ENCODE data around the gene IQUB.
"Not testable (repeated sequence)": the region's sequence is repeated elsewhere in the genome, so short reads cannot be mapped to it uniquely, and the experiment has no call there.

DNA sequence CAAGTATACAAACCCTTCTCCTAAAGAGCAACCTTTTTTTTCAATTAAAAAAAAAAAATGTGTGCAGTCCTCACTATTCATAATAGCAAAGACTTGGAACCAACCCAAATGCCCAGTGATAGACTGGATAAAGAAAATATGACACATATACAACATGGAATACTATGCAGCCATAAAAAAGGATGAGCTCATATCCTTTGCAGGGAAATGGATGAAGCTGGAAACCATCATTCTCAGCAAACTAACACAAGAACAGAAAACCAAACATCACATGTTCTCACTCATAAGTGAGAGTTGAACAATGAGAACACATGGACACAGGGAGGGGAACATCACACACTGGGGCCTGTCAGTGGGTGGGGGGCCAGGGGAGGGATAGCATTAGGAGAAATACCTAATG lies 17.7 kb upstream of the IQUB start:
- TF ChIP-seq, protein P1, sequence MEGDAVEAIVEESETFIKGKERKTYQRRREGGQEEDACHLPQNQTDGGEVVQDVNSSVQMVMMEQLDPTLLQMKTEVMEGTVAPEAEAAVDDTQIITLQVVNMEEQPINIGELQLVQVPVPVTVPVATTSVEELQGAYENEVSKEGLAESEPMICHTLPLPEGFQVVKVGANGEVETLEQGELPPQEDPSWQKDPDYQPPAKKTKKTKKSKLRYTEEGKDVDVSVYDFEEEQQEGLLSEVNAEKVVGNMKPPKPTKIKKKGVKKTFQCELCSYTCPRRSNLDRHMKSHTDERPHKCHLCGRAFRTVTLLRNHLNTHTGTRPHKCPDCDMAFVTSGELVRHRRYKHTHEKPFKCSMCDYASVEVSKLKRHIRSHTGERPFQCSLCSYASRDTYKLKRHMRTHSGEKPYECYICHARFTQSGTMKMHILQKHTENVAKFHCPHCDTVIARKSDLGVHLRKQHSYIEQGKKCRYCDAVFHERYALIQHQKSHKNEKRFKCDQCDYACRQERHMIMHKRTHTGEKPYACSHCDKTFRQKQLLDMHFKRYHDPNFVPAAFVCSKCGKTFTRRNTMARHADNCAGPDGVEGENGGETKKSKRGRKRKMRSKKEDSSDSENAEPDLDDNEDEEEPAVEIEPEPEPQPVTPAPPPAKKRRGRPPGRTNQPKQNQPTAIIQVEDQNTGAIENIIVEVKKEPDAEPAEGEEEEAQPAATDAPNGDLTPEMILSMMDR (IDR thresholded peaks at IDR 0.05; ENCODE audit: low read depth, low read length), result not testable (repeated sequence)
- TF ChIP-seq, protein P2, sequence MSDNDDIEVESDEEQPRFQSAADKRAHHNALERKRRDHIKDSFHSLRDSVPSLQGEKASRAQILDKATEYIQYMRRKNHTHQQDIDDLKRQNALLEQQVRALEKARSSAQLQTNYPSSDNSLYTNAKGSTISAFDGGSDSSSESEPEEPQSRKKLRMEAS (IDR thresholded peaks at IDR 0.05; ENCODE audit: low read depth, low read length), result not testable (repeated sequence)
- not testable (repeated sequence) for TF ChIP-seq MYC (IDR thresholded peaks at IDR 0.05; ENCODE audit: low read depth, low read length)
